Measurements from ENCODE around the gene MAPK7. TPM values are rescaled to one million over a fixed set of nuclear protein-coding genes. Genes with fewer than 3 reads are reported as not detected.
A peak's percentile ranks its signal among the peaks of the same experiment; 100 is the strongest.

MAPK7 gene
- total and polyA plus RNA-seq, 2 of the 4 experiments (the other 2 are of a cell fraction), result 9.7 to 25.4 TPM

DNA sequence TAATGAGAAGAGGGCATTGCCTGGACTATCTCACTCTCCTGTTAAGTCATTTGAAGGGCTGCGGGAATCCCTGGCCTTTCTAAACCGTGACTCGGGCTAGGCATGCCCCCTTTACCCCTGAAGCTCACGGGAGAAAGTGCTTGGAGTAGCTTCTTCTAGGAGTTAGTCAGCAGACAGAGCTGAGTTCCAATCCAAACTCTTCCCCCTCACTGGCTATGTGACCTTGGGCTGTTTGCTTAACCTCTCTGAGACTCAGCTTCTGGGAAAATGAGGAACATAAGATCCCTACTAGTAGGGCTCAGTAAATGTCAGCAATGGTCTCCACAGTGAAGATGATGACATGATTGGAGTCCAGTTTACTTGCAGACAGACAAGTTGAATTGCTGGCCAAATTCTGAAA, 10.1 kb upstream of the MAPK7 start:
- H2AK9ac ChIP-seq (replicated peaks; ENCODE audit: low read depth, low read length, poor library complexity), result no peak overlapping the region
- no peak for TF ChIP-seq MAZ (IDR thresholded peaks at IDR 0.05; ENCODE audit: borderline replicate concordance, low read depth, low read length)
- no peak for TF ChIP-seq FOS (IDR thresholded peaks at IDR 0.05; ENCODE audit: low read depth, low read length)
- TF ChIP-seq RAD21 (IDR thresholded peaks at IDR 0.05; ENCODE audit: low read length), result no peak
- no peak for TF ChIP-seq RCOR1 (IDR thresholded peaks at IDR 0.05; ENCODE audit: insufficient replicate concordance, low read length)
- TF ChIP-seq RFX5 (IDR thresholded peaks at IDR 0.05; ENCODE audit: low read depth, low read length), result no peak
- TF ChIP-seq, protein P1, sequence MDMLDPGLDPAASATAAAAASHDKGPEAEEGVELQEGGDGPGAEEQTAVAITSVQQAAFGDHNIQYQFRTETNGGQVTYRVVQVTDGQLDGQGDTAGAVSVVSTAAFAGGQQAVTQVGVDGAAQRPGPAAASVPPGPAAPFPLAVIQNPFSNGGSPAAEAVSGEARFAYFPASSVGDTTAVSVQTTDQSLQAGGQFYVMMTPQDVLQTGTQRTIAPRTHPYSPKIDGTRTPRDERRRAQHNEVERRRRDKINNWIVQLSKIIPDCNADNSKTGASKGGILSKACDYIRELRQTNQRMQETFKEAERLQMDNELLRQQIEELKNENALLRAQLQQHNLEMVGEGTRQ (IDR thresholded peaks at IDR 0.05; ENCODE audit: low read depth, low read length), result no peak
- no peak for TF ChIP-seq NFE2L2 (IDR thresholded peaks at IDR 0.05; ENCODE audit: low read depth, low read length)
- no peak for TF ChIP-seq POLR2A (IDR thresholded peaks at IDR 0.05; ENCODE audit: low read depth, low read length)
- no peak overlapping the region for H3K9ac ChIP-seq (ENCODE audit: low read depth, low read length)
- H3K4ac ChIP-seq (ENCODE audit: low read depth, low read length), result no peak overlapping the region
- no peaks in the 10 kb centered on the region for H4K20me1 ChIP-seq (ENCODE audit: insufficient read depth, low read length)
- no peak overlapping the region for H3K4me3 ChIP-seq (ENCODE audit: insufficient read depth, low read depth, low read length)
- no peak overlapping the region for H4K91ac ChIP-seq (ENCODE audit: insufficient read depth, low read depth, low read length)
- CTCF ChIA-PET, result interaction anchor here (1.1 kb wide), 1 partner anchor 79 kb away, joined by 3 read pairs; no protein-coding TSS in a partner anchor
- DNase-seq (peak; percentile 37), ATAC-seq (ENCODE audit: low read depth) (peak; percentile 13)
- no peak overlapping the region for H3K23ac ChIP-seq (ENCODE audit: low read depth, low read length)
- no peak overlapping the region for H3K27ac ChIP-seq (ENCODE audit: insufficient read depth, low read length)
- peaks cover 2% of the 10 kb centered on the region; the same call in 1 of the 2 replicates for H3K36me3 ChIP-seq (ENCODE audit: control insufficient read depth, insufficient read depth, low read length)
- H2AK5ac ChIP-seq (ENCODE audit: low read depth, low read length), result no peak overlapping the region
- no peak overlapping the region for H4K5ac ChIP-seq (ENCODE audit: low read depth, low read length)
- no peaks in the 10 kb centered on the region for H3K9me3 ChIP-seq (ENCODE audit: control insufficient read depth, insufficient read depth, low read length)
- dilution Hi-C loops (cut with HindIII; ENCODE audit: low sequenced_read_pairs, unreplicated experiment) (no loop called here), in situ Hi-C loops (cut with MboI; ENCODE audit: low sequenced_read_pairs) (loop anchor here (5.0 kb wide), 1 partner anchor 134 kb away; no protein-coding TSS in a partner anchor), intact Hi-C loops (cut with micrococcal nuclease) (no loop called here)
- peaks cover 12% of the 10 kb centered on the region for H3K4me1 ChIP-seq (ENCODE audit: control insufficient read depth, insufficient read depth, low read length)
- H3K79me1 ChIP-seq (ENCODE audit: low read depth in 1 of 2, low read length in 2 of 2), result no peaks in the 10 kb centered on the region
- no peak overlapping the region for H2AFZ ChIP-seq (replicated peaks; ENCODE audit: low read length, poor library complexity)
- no CpG with 5 or more reads among the region's 4 CpGs for WGBS, 2 experiments (ENCODE audit: extremely low coverage in 2 of 2, insufficient read length in 1 of 2)
- H3K14ac ChIP-seq (replicated peaks; ENCODE audit: low read depth, low read length), result no peak overlapping the region
- no peak overlapping the region for H3K56ac ChIP-seq (ENCODE audit: extremely low read depth, insufficient read depth, low read length)
- POLR2A ChIA-PET (ENCODE audit: unreplicated experiment), result no interaction called here
- H3K9me1 ChIP-seq (ENCODE audit: insufficient read depth, low read length), result no peaks in the 10 kb centered on the region
- H2BK5ac ChIP-seq (ENCODE audit: low read depth, low read length, poor library complexity, severe bottlenecking), result no peak overlapping the region
- H2BK15ac ChIP-seq (ENCODE audit: low read depth, low read length), result no peak overlapping the region
- BruUV-seq (replicated peaks), result no TSS peak
- H2BK120ac ChIP-seq (ENCODE audit: low read depth, low read length), result no peak overlapping the region
- no peak overlapping the region for H4K8ac ChIP-seq (ENCODE audit: low read depth in 2 of 2, low read length in 2 of 2)
- H3K27me3 ChIP-seq (ENCODE audit: control insufficient read depth, insufficient read depth, low read length), result no peaks in the 10 kb centered on the region
- no peak overlapping the region for H3K4me2 ChIP-seq (ENCODE audit: low read depth, low read length)
- no peak overlapping the region for H2BK20ac ChIP-seq (ENCODE audit: low read depth, low read length)
- no peak overlapping the region for H3K18ac ChIP-seq (ENCODE audit: low read depth, low read length)

Measured in IMR-90 (cell line).